H1 (cell line): ENCODE data around the gene CELF5. TPM values are rescaled to one million over a fixed set of nuclear protein-coding genes. Genes with fewer than 3 reads are reported as not detected.

Source experiments
- JUN ChIP-seq: IDR thresholded peaks from 2 replicates; pipeline ENCODE4 v1.6.1; 2011; ENCODE audit warnings: low read depth, mild to moderate bottlenecking, improper control_type of control experiment, low read length
- KDM4A ChIP-seq: IDR thresholded peaks from one replicate; pipeline ENCODE4 v1.7.1; 2012; ENCODE audit warnings: low read depth, mild to moderate bottlenecking, moderate library complexity, low read length, inconsistent platforms; ENCODE audit not compliant: severe bottlenecking
- RFX5 ChIP-seq: IDR thresholded peaks from 2 replicates; pipeline ENCODE4 v1.6.1; 2011; ENCODE audit warnings: low read depth, low read length, improper control_type of control experiment, borderline replicate concordance
- SIN3A ChIP-seq, 2 experiments: IDR thresholded peaks in 1 of 2; conservative IDR thresholded peaks in 1 of 2; 2 replicates each; pipeline ENCODE4 v1.6.1; 2011 to 2012; ENCODE audit warnings: low read length in 2 of 2, improper control_type of control experiment in 1 of 2, low read depth in 1 of 2, mild to moderate bottlenecking in 1 of 2
- SP1 ChIP-seq: IDR thresholded peaks from 2 replicates; pipeline ENCODE4 v1.6.1; 2011; ENCODE audit warnings: low read depth, low read length
- polyA plus RNA-seq, 7 experiments: library from polyadenylated mRNA; depleted of rRNA in 3 of 7; stranded (reverse) in 5 of 7; unstranded in 2 of 7; fragments of >200 nt in 5 of 7; fragments of 200-250 nt in 2 of 7; gene quantifications; 1 replicate in 5 of 7; 2 replicates in 1 of 7; 4 replicates in 1 of 7; pipeline versions ENCODE4 v1.2.1 to v1.2.3, GENCODE V29; 2011 to 2013; ENCODE audit warnings: missing spikeins in 2 of 7, mixed read lengths in 2 of 7
- total RNA-seq: library from RNA; stranded (reverse); fragmentation: NEBNext Ultra II Directional; extraction: Animal tissue kit (Norgen Biotek cat#: 25700); gene quantifications from 2 replicates; pipeline ENCODE4 v1.2.1, GENCODE V29; 2021
- TF ChIP-seq, protein P1 (sequence below), 3 experiments: IDR thresholded peaks; 1 replicate in 2 of 3; 2 replicates in 1 of 3; pipeline versions ENCODE4 v1.5.1 to v1.6.1; 2011; ENCODE audit warnings: low read length in 3 of 3, mild to moderate bottlenecking in 3 of 3, inconsistent platforms in 2 of 3, low read depth in 1 of 3, moderate library complexity in 1 of 3; ENCODE audit not compliant: insufficient read depth in 1 of 3; ENCODE audit errors: control extremely low read depth in 1 of 3

Gene CELF5
- total and polyA plus RNA-seq, 2 of the 8 experiments (the other 6 are each of a cell fraction or from before 2014, with no cell fraction given), result 9.8 to 15.0 TPM

GRCh38 chr19:3283246-3283751 is 58.8 kb downstream of the CELF5 start (continued):
- TF ChIP-seq, protein P1, sequence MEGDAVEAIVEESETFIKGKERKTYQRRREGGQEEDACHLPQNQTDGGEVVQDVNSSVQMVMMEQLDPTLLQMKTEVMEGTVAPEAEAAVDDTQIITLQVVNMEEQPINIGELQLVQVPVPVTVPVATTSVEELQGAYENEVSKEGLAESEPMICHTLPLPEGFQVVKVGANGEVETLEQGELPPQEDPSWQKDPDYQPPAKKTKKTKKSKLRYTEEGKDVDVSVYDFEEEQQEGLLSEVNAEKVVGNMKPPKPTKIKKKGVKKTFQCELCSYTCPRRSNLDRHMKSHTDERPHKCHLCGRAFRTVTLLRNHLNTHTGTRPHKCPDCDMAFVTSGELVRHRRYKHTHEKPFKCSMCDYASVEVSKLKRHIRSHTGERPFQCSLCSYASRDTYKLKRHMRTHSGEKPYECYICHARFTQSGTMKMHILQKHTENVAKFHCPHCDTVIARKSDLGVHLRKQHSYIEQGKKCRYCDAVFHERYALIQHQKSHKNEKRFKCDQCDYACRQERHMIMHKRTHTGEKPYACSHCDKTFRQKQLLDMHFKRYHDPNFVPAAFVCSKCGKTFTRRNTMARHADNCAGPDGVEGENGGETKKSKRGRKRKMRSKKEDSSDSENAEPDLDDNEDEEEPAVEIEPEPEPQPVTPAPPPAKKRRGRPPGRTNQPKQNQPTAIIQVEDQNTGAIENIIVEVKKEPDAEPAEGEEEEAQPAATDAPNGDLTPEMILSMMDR (IDR thresholded peaks at IDR 0.05; ENCODE audit: control extremely low read depth in 1 of 3, insufficient read depth in 1 of 3, low read depth in 1 of 3, low read length in 3 of 3), result no peak
- TF ChIP-seq KDM4A (no peak), RFX5 (no peak), SIN3A (conservative IDR thresholded peaks at IDR 0.05 in 1 of 2, IDR thresholded peaks at IDR 0.05 in 1 of 2; ENCODE audit: low read depth in 1 of 2, low read length in 2 of 2) (no peak), SP1 (no peak), JUN (no peak)
